Measurements from ENCODE around the gene NNMT. TPM values are rescaled to one million over a fixed set of nuclear protein-coding genes. Genes with fewer than 3 reads are reported as not detected.
"Not testable (repeated sequence)": the region's sequence is repeated elsewhere in the genome, so short reads cannot be mapped to it uniquely, and the experiment has no call there.

NNMT gene
- total RNA-seq, 1 donor from 2014 or later: 1,040 TPM

DNA sequence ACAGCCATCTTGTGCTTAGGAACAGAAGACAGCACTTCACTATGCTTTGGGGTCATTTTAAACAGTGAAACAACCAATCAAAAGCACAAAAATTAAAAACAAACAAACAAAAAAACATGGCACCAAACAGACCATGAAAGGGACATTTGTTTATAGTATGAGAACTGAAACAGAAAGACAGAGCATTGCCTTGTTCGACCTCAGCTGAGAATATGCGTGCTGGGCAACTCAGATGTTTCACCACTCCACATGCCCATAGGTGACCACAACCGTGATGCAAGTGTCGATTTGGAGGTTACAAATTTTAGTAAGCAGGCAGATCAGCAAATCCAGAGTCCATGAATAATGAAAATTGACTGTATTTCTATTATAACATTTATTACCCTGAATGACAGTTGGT lies 30.0 kb downstream of the NNMT start:
- TF ChIP-seq, protein P1, sequence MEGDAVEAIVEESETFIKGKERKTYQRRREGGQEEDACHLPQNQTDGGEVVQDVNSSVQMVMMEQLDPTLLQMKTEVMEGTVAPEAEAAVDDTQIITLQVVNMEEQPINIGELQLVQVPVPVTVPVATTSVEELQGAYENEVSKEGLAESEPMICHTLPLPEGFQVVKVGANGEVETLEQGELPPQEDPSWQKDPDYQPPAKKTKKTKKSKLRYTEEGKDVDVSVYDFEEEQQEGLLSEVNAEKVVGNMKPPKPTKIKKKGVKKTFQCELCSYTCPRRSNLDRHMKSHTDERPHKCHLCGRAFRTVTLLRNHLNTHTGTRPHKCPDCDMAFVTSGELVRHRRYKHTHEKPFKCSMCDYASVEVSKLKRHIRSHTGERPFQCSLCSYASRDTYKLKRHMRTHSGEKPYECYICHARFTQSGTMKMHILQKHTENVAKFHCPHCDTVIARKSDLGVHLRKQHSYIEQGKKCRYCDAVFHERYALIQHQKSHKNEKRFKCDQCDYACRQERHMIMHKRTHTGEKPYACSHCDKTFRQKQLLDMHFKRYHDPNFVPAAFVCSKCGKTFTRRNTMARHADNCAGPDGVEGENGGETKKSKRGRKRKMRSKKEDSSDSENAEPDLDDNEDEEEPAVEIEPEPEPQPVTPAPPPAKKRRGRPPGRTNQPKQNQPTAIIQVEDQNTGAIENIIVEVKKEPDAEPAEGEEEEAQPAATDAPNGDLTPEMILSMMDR (IDR thresholded peaks at IDR 0.05): no peak
- Histone ChIP-seq H3K4me1 (peaks cover 11 to 12% of the 10 kb centered on the region in 2 donors), H3K9me3 (no peaks in the 10 kb centered on the region), H3K27me3 (no peaks in the 10 kb centered on the region), H3K27ac (no peak overlapping the region), H3K36me3 (no peaks in the 10 kb centered on the region), H3K4me3 (no peak overlapping the region)
- intact Hi-C loops (cut with DNase I): no loop called here
- no peak for DNase-seq (ENCODE audit: low spot score in 2 of 2)

DNA sequence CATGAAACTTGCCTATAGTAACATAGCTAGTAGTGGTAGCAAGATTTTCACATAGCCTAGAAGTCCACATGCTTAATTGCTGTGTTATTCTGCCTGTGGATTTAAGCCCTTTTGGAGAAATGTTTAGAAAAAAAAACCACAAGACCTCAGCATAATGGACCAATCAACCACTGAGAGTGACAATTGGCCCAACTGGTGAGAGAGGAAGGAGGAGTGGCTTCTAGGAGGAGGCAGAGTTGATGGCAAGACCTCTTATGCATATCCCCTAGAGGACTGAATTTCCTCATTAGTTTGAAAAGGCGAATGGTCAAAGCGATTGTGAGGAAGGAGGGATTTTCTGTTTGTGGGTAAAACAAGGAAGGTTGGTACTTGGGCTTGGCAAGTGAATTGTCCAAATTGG lies 30.6 kb downstream of the NNMT start:
- TF ChIP-seq, protein P1 (IDR thresholded peaks at IDR 0.05): no peak
- Histone ChIP-seq H3K27ac (no peak overlapping the region), H3K27me3 (no peaks in the 10 kb centered on the region), H3K4me3 (no peak overlapping the region), H3K4me1 (peaks cover 5 to 6% of the 10 kb centered on the region in 2 donors), H3K9me3 (no peaks in the 10 kb centered on the region), H3K36me3 (no peaks in the 10 kb centered on the region)
- intact Hi-C loops (cut with DNase I): no loop called here
- DNase-seq (ENCODE audit: low spot score in 2 of 2): no peak

DNA sequence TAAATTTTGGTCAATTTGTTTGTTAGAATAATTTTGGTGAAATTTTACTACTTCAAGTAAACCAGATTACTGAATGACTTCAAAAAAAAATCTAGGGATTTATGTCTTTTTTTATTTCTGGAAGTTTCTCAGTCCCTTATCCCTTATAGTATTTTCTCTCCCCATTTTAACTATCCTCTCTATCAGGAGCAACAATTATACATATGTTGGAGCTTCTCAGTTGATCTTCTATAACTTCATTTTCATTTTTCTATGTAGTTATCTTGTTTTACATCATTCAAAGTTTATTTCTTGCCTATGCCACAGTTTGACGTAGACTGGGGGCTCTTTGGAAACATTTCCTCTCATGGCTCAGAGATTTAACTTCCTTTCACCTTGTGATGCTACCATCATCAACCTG lies 34.2 kb downstream of the NNMT start:
- Histone ChIP-seq H3K27ac (no peak overlapping the region), H3K36me3 (no peaks in the 10 kb centered on the region), H3K4me1 (no peaks in the 10 kb centered on the region), H3K4me3 (no peak overlapping the region), H3K27me3 (no peaks in the 10 kb centered on the region), H3K9me3 (no peaks in the 10 kb centered on the region)
- TF ChIP-seq, protein P1 (IDR thresholded peaks at IDR 0.05): no peak
- no peak for DNase-seq (ENCODE audit: low spot score in 2 of 2)
- intact Hi-C loops (cut with DNase I): no loop called here

DNA sequence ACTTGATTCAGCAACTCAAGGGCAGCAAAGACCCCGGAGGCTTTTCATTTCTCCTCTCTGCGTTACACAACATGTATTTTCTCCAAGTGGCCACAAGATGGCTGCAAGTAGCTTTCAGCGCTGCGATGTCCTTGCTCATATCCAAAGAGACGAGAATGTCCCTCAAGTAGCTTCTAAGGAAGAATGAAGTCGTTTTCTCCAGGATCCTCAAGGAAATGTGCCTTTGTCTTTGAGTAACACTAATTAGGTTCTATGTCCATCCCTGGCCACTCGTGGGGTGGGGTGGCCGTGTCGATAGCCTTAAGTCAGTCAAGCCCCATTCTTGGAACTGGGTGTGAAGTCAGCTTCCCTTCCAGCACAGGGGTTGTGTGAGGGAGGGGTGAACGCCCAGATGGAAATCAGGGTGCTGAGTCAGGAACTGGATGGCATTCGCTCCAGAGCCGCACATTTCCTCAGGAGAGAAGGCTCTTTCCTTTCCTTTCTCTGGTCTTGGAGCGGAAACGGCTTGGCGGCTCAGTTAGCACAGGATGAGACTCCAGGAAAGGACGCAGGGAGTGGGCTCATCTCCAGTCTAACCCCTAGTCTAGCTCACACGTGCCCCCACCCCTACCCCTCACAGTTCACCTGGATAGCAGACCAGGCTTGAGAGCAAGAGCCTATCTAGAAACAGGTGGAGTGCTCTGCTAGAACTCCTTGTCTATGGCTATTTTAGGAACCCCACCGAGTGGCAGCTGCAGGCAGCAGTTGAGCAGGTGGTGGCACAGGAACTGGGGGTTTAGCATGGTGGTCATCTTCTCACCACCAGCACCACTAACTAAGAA lies 44.3 kb downstream of the NNMT start:
- intact Hi-C loops (cut with DNase I): loop anchor here (5.0 kb wide), 2 partner anchors 57 to 97 kb away; partner anchors contain the start of gene REXO2
- TF ChIP-seq, protein P1 (IDR thresholded peaks at IDR 0.05): peak; percentile 72 to 83 (median 78)
- H3K27ac ChIP-seq: peak overlapping the region; percentile 27 to 53
- no peaks in the 10 kb centered on the region for H3K9me3 ChIP-seq
- H3K36me3 ChIP-seq: no peaks in the 10 kb centered on the region
- peak in 1 of 2 donors; percentile 79 for DNase-seq (ENCODE audit: low spot score in 2 of 2)
- no peaks in the 10 kb centered on the region for H3K27me3 ChIP-seq
- H3K4me1 ChIP-seq: peaks cover 0 to 5% of the 10 kb centered on the region in 2 donors
- H3K4me3 ChIP-seq: peak overlapping the region; percentile 31 to 53

DNA sequence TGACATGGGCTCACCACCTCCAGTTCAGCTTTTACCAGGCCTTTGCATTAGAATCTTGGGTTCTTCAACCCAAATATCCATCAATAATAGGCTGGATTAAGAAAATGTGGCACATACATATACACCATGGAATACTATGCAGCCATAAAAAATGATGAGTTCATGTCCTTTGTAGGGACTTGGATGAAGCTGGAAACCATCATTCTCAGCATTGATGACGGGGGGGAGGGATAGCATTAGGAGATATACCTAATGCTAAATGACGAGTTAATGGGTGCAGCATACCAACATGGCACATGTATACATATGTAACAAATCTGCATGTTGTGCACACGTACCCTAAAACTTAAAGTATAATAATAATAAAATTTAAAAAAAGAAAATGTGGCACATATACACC lies 45.5 kb downstream of the NNMT start:
- H3K36me3 ChIP-seq; H3K4me3 ChIP-seq; H3K4me1 ChIP-seq; H3K27ac ChIP-seq; H3K27me3 ChIP-seq; H3K9me3 ChIP-seq; DNase-seq (ENCODE audit: low spot score in 2 of 2): not testable (repeated sequence)
- intact Hi-C loops (cut with DNase I): loop anchor here (5.0 kb wide), 2 partner anchors 56 to 96 kb away; partner anchors contain the start of gene REXO2

DNA sequence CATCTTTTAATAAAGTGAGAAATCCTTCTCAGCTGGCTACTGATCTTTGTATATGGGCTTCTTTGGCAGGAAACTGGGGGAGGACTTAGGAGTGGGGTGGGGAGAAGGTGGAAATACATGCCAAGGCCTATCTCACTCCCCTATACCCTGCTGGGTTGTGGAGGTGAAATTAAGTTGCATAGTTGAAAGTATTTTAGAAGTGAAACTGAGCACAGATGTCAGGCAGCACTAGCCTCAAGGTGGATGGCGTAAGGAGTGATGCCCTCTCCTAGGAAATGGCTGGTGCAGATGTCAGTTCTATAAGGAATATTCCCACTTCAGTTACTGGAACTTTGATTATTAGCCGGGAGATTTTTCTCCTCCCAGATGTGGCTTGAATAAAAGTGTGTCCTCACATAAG lies 46.3 kb downstream of the NNMT start:
- H3K36me3 ChIP-seq: no peaks in the 10 kb centered on the region
- no peak for DNase-seq (ENCODE audit: low spot score in 2 of 2)
- H3K9me3 ChIP-seq: no peaks in the 10 kb centered on the region
- no peaks in the 10 kb centered on the region for H3K27me3 ChIP-seq
- peaks cover 0 to 5% of the 10 kb centered on the region in 2 donors for H3K4me1 ChIP-seq
- no peak overlapping the region for H3K27ac ChIP-seq
- TF ChIP-seq, protein P1 (IDR thresholded peaks at IDR 0.05): no peak
- intact Hi-C loops (cut with DNase I): loop anchor here (5.0 kb wide), 2 partner anchors 55 to 95 kb away; partner anchors contain the start of gene REXO2
- H3K4me3 ChIP-seq: no peak overlapping the region

Data from ascending aorta (tissue), 2 donors.